IPS-18c (cell line): ENCODE data around the gene TRPM2.

Experiments
- H3K4me3 ChIP-seq: 2 replicates; pipeline ENCODE4 v1.7.0; 2013; ENCODE audit warnings: low read depth, mild to moderate bottlenecking, low read length, moderate library complexity; ENCODE audit not compliant: insufficient read depth
- H3K9me3 ChIP-seq: one replicate; pipeline ENCODE4 v1.6.1; 2013; ENCODE audit warnings: mild to moderate bottlenecking, low read length, moderate library complexity; ENCODE audit not compliant: control insufficient read depth, insufficient read depth

The TRPM2 gene

GRCh38 chr21:44449473-44450363, 96.3 kb downstream of the TRPM2 start:
- no peak overlapping the region for H3K4me3 ChIP-seq
- H3K9me3 ChIP-seq: no peaks in the 10 kb centered on the region

- H3K4me3 ChIP-seq: no peak overlapping the region
- no peaks in the 10 kb centered on the region for H3K9me3 ChIP-seq
These were observed 97.0 kb downstream of the TRPM2 start for GRCh38 chr21:44450402-44450801.

GRCh38 chr21:44450999-44451398, 97.6 kb downstream of the TRPM2 start:
- Histone ChIP-seq H3K4me3 (no peak overlapping the region), H3K9me3 (no peaks in the 10 kb centered on the region)

- Histone ChIP-seq H3K4me3 (no peak overlapping the region), H3K9me3 (no peaks in the 10 kb centered on the region)
These were observed 99.7 kb downstream of the TRPM2 start for GRCh38 chr21:44453120-44453519.

- Histone ChIP-seq H3K4me3 (no peak overlapping the region), H3K9me3 (no peaks in the 10 kb centered on the region)
These were observed 100.6 kb downstream of the TRPM2 start for GRCh38 chr21:44454058-44454457.

GRCh38 chr21:44454747-44455523, 101.5 kb downstream of the TRPM2 start, which contains the start of gene LRRC3:
Gene LRRC3, plus strand, starts transcription at chr21:44455510. Its CDS starts 1,135 bp downstream, at chr21:44456645.
- H3K4me3 ChIP-seq: peak within 1 kb of the TSS; percentile 55
- no peaks in the 10 kb centered on the region for H3K9me3 ChIP-seq

- Histone ChIP-seq H3K4me3 (peak overlapping the region; percentile 55), H3K9me3 (no peaks in the 10 kb centered on the region)
These were observed 102.2 kb downstream of the TRPM2 start for GRCh38 chr21:44455524-44456213.

- Histone ChIP-seq H3K4me3 (peak overlapping the region; percentile 55), H3K9me3 (no peaks in the 10 kb centered on the region)
These were observed 102.9 kb downstream of the TRPM2 start for GRCh38 chr21:44456214-44456914.

- no peaks in the 10 kb centered on the region for H3K9me3 ChIP-seq
- no peak overlapping the region for H3K4me3 ChIP-seq
These were observed 103.7 kb downstream of the TRPM2 start for GRCh38 chr21:44456915-44457736.

- no peak overlapping the region for H3K4me3 ChIP-seq
- H3K9me3 ChIP-seq: no peaks in the 10 kb centered on the region
These were observed 105.7 kb downstream of the TRPM2 start for GRCh38 chr21:44458971-44459711.

- Histone ChIP-seq H3K9me3 (no peaks in the 10 kb centered on the region), H3K4me3 (no peak overlapping the region)
These were observed 106.5 kb downstream of the TRPM2 start for GRCh38 chr21:44459712-44460440.

GRCh38 chr21:44460441-44460755, 107.0 kb downstream of the TRPM2 start:
- H3K9me3 ChIP-seq: no peaks in the 10 kb centered on the region
- H3K4me3 ChIP-seq: no peak overlapping the region

GRCh38 chr21:44461005-44461404, 107.6 kb downstream of the TRPM2 start:
- Histone ChIP-seq H3K4me3 (no peak overlapping the region), H3K9me3 (no peaks in the 10 kb centered on the region)

GRCh38 chr21:44461464-44462001, 108.1 kb downstream of the TRPM2 start:
- H3K9me3 ChIP-seq: no peaks in the 10 kb centered on the region
- H3K4me3 ChIP-seq: no peak overlapping the region
